ENCODE data around the gene RNF144A.

DNA sequence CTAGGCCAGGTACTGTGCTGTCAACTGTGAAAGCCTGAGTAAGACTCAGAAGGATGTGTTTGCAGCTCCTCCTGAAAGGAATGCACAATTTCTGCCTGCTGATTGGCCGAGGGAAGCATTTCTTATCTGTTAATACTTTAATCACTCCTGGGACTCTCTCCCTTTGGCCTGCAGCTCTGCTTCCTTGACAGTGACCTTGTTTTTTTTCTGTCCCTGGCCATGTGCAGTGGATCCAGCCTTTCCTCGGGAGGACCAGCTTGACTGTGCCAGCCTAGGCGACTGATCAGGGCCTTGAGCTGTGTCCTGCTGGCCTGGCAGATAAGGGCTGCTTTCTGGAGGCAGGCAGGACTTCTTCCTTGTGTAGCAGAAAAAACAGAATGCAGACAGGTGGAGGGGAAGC is 10.0 kb downstream of the RNF144A start:
- TF ChIP-seq EZH2phosphoT487 (IDR thresholded peaks at IDR 0.05; ENCODE audit: unreplicated experiment), result no peak
- TF ChIP-seq, protein P1, sequence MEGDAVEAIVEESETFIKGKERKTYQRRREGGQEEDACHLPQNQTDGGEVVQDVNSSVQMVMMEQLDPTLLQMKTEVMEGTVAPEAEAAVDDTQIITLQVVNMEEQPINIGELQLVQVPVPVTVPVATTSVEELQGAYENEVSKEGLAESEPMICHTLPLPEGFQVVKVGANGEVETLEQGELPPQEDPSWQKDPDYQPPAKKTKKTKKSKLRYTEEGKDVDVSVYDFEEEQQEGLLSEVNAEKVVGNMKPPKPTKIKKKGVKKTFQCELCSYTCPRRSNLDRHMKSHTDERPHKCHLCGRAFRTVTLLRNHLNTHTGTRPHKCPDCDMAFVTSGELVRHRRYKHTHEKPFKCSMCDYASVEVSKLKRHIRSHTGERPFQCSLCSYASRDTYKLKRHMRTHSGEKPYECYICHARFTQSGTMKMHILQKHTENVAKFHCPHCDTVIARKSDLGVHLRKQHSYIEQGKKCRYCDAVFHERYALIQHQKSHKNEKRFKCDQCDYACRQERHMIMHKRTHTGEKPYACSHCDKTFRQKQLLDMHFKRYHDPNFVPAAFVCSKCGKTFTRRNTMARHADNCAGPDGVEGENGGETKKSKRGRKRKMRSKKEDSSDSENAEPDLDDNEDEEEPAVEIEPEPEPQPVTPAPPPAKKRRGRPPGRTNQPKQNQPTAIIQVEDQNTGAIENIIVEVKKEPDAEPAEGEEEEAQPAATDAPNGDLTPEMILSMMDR (conservative IDR thresholded peaks at IDR 0.05; ENCODE audit: low read depth in 2 of 2), result no peak
- no peak for TF ChIP-seq POLR2AphosphoS5 (IDR thresholded peaks at IDR 0.05; ENCODE audit: low read depth)
- no peak for TF ChIP-seq EZH2 (IDR thresholded peaks at IDR 0.05; ENCODE audit: low read depth, unreplicated experiment)
- no peak for TF ChIP-seq CREB1 (CRISPR knock-in tag; IDR thresholded peaks at IDR 0.05; ENCODE audit: low read depth)
- TF ChIP-seq ZNF114 (CRISPR knock-in tag; IDR thresholded peaks at IDR 0.05), result no peak
- TF ChIP-seq, protein P2, sequence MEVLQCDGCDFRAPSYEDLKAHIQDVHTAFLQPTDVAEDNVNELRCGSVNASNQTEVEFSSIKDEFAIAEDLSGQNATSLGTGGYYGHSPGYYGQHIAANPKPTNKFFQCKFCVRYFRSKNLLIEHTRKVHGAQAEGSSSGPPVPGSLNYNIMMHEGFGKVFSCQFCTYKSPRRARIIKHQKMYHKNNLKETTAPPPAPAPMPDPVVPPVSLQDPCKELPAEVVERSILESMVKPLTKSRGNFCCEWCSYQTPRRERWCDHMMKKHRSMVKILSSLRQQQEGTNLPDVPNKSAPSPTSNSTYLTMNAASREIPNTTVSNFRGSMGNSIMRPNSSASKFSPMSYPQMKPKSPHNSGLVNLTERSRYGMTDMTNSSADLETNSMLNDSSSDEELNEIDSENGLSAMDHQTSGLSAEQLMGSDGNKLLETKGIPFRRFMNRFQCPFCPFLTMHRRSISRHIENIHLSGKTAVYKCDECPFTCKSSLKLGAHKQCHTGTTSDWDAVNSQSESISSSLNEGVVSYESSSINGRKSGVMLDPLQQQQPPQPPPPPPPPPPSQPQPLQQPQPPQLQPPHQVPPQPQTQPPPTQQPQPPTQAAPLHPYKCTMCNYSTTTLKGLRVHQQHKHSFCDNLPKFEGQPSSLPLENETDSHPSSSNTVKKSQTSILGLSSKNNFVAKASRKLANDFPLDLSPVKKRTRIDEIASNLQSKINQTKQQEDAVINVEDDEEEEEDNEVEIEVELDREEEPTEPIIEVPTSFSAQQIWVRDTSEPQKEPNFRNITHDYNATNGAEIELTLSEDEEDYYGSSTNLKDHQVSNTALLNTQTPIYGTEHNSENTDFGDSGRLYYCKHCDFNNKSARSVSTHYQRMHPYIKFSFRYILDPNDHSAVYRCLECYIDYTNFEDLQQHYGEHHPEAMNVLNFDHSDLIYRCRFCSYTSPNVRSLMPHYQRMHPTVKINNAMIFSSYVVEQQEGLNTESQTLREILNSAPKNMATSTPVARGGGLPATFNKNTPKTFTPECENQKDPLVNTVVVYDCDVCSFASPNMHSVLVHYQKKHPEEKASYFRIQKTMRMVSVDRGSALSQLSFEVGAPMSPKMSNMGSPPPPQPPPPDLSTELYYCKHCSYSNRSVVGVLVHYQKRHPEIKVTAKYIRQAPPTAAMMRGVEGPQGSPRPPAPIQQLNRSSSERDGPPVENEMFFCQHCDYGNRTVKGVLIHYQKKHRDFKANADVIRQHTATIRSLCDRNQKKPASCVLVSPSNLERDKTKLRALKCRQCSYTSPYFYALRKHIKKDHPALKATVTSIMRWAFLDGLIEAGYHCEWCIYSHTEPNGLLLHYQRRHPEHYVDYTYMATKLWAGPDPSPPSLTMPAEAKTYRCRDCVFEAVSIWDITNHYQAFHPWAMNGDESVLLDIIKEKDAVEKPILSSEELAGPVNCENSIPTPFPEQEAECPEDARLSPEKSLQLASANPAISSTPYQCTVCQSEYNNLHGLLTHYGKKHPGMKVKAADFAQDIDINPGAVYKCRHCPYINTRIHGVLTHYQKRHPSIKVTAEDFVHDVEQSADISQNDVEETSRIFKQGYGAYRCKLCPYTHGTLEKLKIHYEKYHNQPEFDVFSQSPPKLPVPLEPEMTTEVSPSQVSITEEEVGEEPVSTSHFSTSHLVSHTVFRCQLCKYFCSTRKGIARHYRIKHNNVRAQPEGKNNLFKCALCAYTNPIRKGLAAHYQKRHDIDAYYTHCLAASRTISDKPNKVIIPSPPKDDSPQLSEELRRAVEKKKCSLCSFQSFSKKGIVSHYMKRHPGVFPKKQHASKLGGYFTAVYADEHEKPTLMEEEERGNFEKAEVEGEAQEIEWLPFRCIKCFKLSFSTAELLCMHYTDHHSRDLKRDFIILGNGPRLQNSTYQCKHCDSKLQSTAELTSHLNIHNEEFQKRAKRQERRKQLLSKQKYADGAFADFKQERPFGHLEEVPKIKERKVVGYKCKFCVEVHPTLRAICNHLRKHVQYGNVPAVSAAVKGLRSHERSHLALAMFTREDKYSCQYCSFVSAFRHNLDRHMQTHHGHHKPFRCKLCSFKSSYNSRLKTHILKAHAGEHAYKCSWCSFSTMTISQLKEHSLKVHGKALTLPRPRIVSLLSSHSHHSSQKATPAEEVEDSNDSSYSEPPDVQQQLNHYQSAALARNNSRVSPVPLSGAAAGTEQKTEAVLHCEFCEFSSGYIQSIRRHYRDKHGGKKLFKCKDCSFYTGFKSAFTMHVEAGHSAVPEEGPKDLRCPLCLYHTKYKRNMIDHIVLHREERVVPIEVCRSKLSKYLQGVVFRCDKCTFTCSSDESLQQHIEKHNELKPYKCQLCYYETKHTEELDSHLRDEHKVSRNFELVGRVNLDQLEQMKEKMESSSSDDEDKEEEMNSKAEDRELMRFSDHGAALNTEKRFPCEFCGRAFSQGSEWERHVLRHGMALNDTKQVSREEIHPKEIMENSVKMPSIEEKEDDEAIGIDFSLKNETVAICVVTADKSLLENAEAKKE (CRISPR knock-in tag; IDR thresholded peaks at IDR 0.05), result no peak
- TF ChIP-seq, protein P3, sequence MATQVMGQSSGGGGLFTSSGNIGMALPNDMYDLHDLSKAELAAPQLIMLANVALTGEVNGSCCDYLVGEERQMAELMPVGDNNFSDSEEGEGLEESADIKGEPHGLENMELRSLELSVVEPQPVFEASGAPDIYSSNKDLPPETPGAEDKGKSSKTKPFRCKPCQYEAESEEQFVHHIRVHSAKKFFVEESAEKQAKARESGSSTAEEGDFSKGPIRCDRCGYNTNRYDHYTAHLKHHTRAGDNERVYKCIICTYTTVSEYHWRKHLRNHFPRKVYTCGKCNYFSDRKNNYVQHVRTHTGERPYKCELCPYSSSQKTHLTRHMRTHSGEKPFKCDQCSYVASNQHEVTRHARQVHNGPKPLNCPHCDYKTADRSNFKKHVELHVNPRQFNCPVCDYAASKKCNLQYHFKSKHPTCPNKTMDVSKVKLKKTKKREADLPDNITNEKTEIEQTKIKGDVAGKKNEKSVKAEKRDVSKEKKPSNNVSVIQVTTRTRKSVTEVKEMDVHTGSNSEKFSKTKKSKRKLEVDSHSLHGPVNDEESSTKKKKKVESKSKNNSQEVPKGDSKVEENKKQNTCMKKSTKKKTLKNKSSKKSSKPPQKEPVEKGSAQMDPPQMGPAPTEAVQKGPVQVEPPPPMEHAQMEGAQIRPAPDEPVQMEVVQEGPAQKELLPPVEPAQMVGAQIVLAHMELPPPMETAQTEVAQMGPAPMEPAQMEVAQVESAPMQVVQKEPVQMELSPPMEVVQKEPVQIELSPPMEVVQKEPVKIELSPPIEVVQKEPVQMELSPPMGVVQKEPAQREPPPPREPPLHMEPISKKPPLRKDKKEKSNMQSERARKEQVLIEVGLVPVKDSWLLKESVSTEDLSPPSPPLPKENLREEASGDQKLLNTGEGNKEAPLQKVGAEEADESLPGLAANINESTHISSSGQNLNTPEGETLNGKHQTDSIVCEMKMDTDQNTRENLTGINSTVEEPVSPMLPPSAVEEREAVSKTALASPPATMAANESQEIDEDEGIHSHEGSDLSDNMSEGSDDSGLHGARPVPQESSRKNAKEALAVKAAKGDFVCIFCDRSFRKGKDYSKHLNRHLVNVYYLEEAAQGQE (IDR thresholded peaks at IDR 0.05; ENCODE audit: unreplicated experiment), result no peak
- TF ChIP-seq STAT1 (IDR thresholded peaks at IDR 0.05; ENCODE audit: unreplicated experiment), result no peak
- TF ChIP-seq, protein P4, sequence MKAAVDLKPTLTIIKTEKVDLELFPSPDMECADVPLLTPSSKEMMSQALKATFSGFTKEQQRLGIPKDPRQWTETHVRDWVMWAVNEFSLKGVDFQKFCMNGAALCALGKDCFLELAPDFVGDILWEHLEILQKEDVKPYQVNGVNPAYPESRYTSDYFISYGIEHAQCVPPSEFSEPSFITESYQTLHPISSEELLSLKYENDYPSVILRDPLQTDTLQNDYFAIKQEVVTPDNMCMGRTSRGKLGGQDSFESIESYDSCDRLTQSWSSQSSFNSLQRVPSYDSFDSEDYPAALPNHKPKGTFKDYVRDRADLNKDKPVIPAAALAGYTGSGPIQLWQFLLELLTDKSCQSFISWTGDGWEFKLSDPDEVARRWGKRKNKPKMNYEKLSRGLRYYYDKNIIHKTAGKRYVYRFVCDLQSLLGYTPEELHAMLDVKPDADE (IDR thresholded peaks at IDR 0.05), result no peak
- TF ChIP-seq JUNB (IDR thresholded peaks at IDR 0.05; ENCODE audit: unreplicated experiment), result no peak
